DND-41 (cell line): ENCODE results near the gene SERTAD4.

Experiments used
- ATAC-seq: fragments of 200-7000 bp; cut with Tn5 transposase; 3 replicates; pipeline ENCODE4 v1.9.1; 2021; ENCODE audit warnings: low read depth; ENCODE audit not compliant: insufficient read depth
- DNase-seq: peaks from one replicate; pipeline ENCODE4 v3.0.0-alpha.2; 2020
- H2AFZ ChIP-seq: 2 replicates; pipeline ENCODE4 v1.6.0; 2012; ENCODE audit warnings: low read depth, low read length
- H3K27ac ChIP-seq: 2 replicates; pipeline ENCODE4 v1.5.1; 2012; ENCODE audit warnings: low read length, inconsistent platforms
- H3K27me3 ChIP-seq: fragments of 200-600 bp; sonication (generic); 2 replicates; pipeline ENCODE4 v1.6.0; 2012; ENCODE audit warnings: low read length, mild to moderate bottlenecking, inconsistent platforms; ENCODE audit not compliant: insufficient read depth, poor library complexity
- H3K36me3 ChIP-seq: 2 replicates; pipeline ENCODE4 v1.5.1; 2012; ENCODE audit warnings: low read length, inconsistent platforms; ENCODE audit not compliant: insufficient read depth
- H3K4me1 ChIP-seq: 2 replicates; pipeline ENCODE4 v1.5.1; 2012; ENCODE audit warnings: mild to moderate bottlenecking, low read length; ENCODE audit not compliant: insufficient read depth
- H3K4me2 ChIP-seq: 2 replicates; pipeline ENCODE4 v1.6.0; 2012; ENCODE audit warnings: mild to moderate bottlenecking, moderate library complexity, low read length, inconsistent platforms; ENCODE audit not compliant: insufficient read depth
- H3K4me3 ChIP-seq, 2 experiments: fragments of 200-600 bp in 1 of 2; shearing (Covaris generic) in 1 of 2; 2 replicates each; pipeline ENCODE4 v1.5.1; 2012 to 2016; ENCODE audit warnings: inconsistent platforms in 2 of 2, low read length in 2 of 2, mild to moderate bottlenecking in 2 of 2, low read depth in 1 of 2, moderate library complexity in 1 of 2
- H3K79me2 ChIP-seq: 2 replicates; pipeline ENCODE4 v1.6.0; 2012; ENCODE audit warnings: low read length, inconsistent platforms; ENCODE audit not compliant: insufficient read depth
- H3K9ac ChIP-seq: 2 replicates; pipeline ENCODE4 v1.6.0; 2012; ENCODE audit warnings: low read depth, mild to moderate bottlenecking, inconsistent platforms, low read length, moderate library complexity
- H3K9me3 ChIP-seq: 2 replicates; pipeline ENCODE4 v1.5.1; 2012; ENCODE audit warnings: low read length, moderate library complexity, mild to moderate bottlenecking, inconsistent platforms; ENCODE audit not compliant: insufficient read depth, severe bottlenecking
- H4K20me1 ChIP-seq: 2 replicates; pipeline ENCODE4 v1.6.0; 2012; ENCODE audit warnings: low read length; ENCODE audit not compliant: insufficient read depth
- EZH2 ChIP-seq: IDR thresholded peaks from 3 replicates; pipeline ENCODE4 v1.6.1; 2012; ENCODE audit warnings: borderline replicate concordance, low read depth, mild to moderate bottlenecking, moderate library complexity, low read length, inconsistent platforms; ENCODE audit not compliant: severe bottlenecking
- TF ChIP-seq, protein P1 (sequence below): IDR thresholded peaks from 2 replicates; pipeline ENCODE4 v1.5.1; 2012; ENCODE audit warnings: borderline replicate concordance, low read length, moderate library complexity, mild to moderate bottlenecking; ENCODE audit not compliant: poor library complexity, severe bottlenecking; ENCODE audit errors: extremely low read depth

Gene SERTAD4

DNA sequence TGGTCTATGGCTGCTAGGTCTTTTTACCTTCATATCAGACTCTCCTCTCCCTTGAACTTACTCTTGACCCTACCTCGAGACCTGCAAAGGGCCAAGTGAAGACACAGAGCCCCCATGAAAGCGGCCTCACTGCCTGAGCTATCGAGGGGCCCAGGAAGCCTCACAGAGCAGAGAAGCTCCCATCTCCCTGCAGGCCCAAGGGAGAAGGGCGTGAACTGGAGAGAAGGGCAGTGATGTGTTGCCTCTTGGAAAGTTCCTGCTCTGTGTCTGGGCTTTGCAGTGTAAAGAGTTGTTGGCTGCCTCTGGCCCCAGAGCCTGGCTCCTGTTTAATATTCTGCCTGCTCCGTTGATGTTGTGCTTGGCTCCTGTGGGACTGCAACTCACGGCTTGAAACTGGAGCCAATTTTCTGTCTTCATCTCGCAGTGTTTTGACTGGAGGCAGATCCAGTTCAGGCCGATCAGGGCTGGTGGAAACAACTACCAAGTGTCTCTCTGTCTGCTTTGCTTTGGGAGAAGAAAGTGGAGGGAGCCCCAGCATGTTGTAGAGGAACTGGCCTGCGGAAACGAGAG, 4.3 kb downstream of the SERTAD4 start:
- TF ChIP-seq, protein P1, sequence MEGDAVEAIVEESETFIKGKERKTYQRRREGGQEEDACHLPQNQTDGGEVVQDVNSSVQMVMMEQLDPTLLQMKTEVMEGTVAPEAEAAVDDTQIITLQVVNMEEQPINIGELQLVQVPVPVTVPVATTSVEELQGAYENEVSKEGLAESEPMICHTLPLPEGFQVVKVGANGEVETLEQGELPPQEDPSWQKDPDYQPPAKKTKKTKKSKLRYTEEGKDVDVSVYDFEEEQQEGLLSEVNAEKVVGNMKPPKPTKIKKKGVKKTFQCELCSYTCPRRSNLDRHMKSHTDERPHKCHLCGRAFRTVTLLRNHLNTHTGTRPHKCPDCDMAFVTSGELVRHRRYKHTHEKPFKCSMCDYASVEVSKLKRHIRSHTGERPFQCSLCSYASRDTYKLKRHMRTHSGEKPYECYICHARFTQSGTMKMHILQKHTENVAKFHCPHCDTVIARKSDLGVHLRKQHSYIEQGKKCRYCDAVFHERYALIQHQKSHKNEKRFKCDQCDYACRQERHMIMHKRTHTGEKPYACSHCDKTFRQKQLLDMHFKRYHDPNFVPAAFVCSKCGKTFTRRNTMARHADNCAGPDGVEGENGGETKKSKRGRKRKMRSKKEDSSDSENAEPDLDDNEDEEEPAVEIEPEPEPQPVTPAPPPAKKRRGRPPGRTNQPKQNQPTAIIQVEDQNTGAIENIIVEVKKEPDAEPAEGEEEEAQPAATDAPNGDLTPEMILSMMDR = no peak
- TF ChIP-seq EZH2 = no peak
- H3K79me2 ChIP-seq = no peaks in the 10 kb centered on the region
- no peak for DNase-seq
- peaks cover 34% of the 10 kb centered on the region for H3K27me3 ChIP-seq
- H3K4me3 ChIP-seq = no peak overlapping the region
- H3K4me1 ChIP-seq = no peaks in the 10 kb centered on the region
- H3K9ac ChIP-seq = no peak overlapping the region
- no peaks in the 10 kb centered on the region for H3K9me3 ChIP-seq
- H3K36me3 ChIP-seq = no peaks in the 10 kb centered on the region
- no peak overlapping the region for H3K27ac ChIP-seq
- ATAC-seq = no peak
- H3K4me2 ChIP-seq = no peak overlapping the region
- H2AFZ ChIP-seq = no peak overlapping the region
- H4K20me1 ChIP-seq = no peaks in the 10 kb centered on the region

DNA sequence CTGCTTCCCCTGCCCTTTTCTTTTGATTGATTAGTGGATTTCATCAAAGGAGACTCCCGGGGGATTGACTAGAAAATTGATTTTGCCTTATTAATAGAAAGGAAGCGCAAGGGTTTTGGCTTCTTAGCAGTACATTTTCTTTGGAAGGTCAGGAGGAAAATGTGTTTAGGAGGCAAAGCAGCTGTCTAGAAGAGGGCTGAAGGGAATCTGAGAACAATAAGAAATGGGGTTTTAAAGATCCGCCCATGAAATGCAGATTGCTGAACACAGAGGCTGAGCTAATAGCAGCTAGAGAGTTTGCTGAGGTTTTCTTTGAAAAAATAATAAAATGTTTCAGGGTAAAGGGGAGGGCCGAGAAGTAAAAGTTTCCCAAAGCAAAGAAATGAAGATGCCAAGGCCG, 4.9 kb downstream of the SERTAD4 start:
- Histone ChIP-seq H2AFZ (no peak overlapping the region), H3K9ac (no peak overlapping the region), H3K9me3 (no peaks in the 10 kb centered on the region), H3K27me3 (peaks cover 29% of the 10 kb centered on the region), H3K4me1 (no peaks in the 10 kb centered on the region), H3K79me2 (no peaks in the 10 kb centered on the region), H3K36me3 (no peaks in the 10 kb centered on the region), H3K27ac (no peak overlapping the region), H3K4me2 (no peak overlapping the region), H3K4me3 (no peak overlapping the region), H4K20me1 (no peaks in the 10 kb centered on the region)
- TF ChIP-seq, protein P1 = no peak
- TF ChIP-seq EZH2 = no peak
- ATAC-seq = no peak
- no peak for DNase-seq

DNA sequence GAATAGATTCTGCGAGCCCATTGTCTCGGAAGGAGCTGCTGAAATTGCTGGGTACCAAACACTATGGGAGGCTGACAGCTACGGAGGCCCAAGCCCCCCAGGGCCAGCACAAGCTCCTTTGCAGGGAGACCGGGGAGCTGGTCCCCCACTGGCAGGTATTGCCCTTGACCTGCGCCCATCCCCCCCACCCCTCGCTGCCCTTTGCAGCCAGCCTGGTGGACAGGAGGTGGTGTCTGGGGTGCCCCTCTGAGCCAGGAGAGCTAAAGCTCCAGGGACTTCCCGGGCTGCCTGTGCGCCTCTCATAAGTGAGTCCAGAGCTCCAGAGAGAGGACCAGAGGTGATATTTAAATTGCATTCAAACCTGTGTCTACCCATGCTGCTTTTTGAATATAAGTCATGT, 5.4 kb downstream of the SERTAD4 start:
- no peak overlapping the region for H3K4me2 ChIP-seq
- H3K27ac ChIP-seq = no peak overlapping the region
- H2AFZ ChIP-seq = no peak overlapping the region
- DNase-seq (no peak), ATAC-seq (no peak)
- no peaks in the 10 kb centered on the region for H3K4me1 ChIP-seq
- no peaks in the 10 kb centered on the region for H3K36me3 ChIP-seq
- H3K9ac ChIP-seq = no peak overlapping the region
- no peak for TF ChIP-seq EZH2
- TF ChIP-seq, protein P1 = no peak
- no peaks in the 10 kb centered on the region for H3K9me3 ChIP-seq
- H3K4me3 ChIP-seq = no peak overlapping the region
- peaks cover 29% of the 10 kb centered on the region for H3K27me3 ChIP-seq
- no peaks in the 10 kb centered on the region for H3K79me2 ChIP-seq
- no peaks in the 10 kb centered on the region for H4K20me1 ChIP-seq
